Gastroesophageal sphincter (tissue), 3 donors: ENCODE results near the gene C1QTNF8.

Source experiments
- EP300 ChIP-seq: sonication (generic); formaldehyde crosslinking; IDR thresholded peaks from one replicate; pipeline ENCODE4 v1.6.1; 2017; ENCODE audit warnings: antibody characterized with exemption, mild to moderate bottlenecking
- POLR2A ChIP-seq, 2 donors: fragments of 450-650 bp; IDR thresholded peaks; one replicate each; pipeline ENCODE4 v1.6.1; 2017; ENCODE audit warnings: antibody characterized with exemption in 2 of 2, mild to moderate bottlenecking in 2 of 2, moderate library complexity in 1 of 2
- TF ChIP-seq, protein P1 (sequence below), 4 experiments: fragments of 200-600 bp in 2 of 4; fragments of 450-650 bp in 2 of 4; sonication (generic) in 1 of 4; IDR thresholded peaks; one replicate each; pipeline ENCODE4 v1.5.1; 2017 to 2019; ENCODE audit warnings: antibody characterized with exemption in 4 of 4, mild to moderate bottlenecking in 2 of 4, moderate library complexity in 2 of 4

DNA sequence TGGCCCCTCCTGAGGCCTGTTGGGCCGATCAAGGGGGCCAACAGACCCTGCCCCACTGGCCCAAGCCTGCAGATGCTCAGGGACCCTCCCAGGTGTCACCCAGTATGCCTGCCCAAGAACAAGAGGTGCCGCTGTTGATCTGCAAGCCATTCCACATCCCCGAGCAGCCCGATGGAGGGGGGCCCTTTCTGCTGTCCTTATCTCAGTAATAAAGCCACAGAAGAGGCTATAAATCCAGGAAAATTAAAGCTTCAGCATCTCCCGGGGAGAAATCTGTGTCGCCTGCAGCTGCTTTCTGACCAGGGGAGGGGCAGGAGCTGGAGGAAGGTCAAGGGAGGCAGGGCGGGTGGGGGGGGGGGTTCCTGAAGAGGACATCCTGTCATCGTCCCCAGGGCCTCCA, 45.1 kb upstream of the C1QTNF8 start:
- TF ChIP-seq, protein P1, sequence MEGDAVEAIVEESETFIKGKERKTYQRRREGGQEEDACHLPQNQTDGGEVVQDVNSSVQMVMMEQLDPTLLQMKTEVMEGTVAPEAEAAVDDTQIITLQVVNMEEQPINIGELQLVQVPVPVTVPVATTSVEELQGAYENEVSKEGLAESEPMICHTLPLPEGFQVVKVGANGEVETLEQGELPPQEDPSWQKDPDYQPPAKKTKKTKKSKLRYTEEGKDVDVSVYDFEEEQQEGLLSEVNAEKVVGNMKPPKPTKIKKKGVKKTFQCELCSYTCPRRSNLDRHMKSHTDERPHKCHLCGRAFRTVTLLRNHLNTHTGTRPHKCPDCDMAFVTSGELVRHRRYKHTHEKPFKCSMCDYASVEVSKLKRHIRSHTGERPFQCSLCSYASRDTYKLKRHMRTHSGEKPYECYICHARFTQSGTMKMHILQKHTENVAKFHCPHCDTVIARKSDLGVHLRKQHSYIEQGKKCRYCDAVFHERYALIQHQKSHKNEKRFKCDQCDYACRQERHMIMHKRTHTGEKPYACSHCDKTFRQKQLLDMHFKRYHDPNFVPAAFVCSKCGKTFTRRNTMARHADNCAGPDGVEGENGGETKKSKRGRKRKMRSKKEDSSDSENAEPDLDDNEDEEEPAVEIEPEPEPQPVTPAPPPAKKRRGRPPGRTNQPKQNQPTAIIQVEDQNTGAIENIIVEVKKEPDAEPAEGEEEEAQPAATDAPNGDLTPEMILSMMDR (IDR thresholded peaks at IDR 0.05) = no peak
- TF ChIP-seq EP300 (no peak), POLR2A (IDR thresholded peaks at IDR 0.05) (no peak)
